Measurements from ENCODE around the gene RSPO4.

GRCh38 chr20:958936-959815 lies 42.9 kb downstream of the RSPO4 start:
- TF ChIP-seq CTCF (conservative IDR thresholded peaks at IDR 0.05) (no peak), EZH2 (IDR thresholded peaks at IDR 0.05; ENCODE audit: low read depth) (no peak)

Data from PC-9 (cell line).